ENCODE measurements around the gene KCTD16.

DNA sequence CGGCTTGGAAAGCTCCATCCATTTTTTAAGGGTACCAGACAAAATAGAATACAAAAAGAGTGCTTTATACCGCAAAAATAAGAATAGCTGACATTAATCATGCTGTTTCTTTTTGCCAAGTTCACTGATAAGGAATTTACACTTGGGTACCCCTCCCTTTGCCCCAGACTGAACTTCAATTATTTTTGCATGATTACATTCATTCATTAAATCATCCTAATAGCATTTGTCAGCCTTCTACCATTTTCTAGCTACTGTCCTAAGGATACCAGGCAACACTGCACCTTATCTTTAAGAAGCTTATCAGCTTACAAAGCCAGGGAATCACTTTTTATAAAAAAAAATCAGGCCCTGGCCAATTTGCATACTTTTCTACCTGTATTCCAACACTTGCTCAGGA is 48.6 kb upstream of the KCTD16 start:
- TF ChIP-seq, protein P1, sequence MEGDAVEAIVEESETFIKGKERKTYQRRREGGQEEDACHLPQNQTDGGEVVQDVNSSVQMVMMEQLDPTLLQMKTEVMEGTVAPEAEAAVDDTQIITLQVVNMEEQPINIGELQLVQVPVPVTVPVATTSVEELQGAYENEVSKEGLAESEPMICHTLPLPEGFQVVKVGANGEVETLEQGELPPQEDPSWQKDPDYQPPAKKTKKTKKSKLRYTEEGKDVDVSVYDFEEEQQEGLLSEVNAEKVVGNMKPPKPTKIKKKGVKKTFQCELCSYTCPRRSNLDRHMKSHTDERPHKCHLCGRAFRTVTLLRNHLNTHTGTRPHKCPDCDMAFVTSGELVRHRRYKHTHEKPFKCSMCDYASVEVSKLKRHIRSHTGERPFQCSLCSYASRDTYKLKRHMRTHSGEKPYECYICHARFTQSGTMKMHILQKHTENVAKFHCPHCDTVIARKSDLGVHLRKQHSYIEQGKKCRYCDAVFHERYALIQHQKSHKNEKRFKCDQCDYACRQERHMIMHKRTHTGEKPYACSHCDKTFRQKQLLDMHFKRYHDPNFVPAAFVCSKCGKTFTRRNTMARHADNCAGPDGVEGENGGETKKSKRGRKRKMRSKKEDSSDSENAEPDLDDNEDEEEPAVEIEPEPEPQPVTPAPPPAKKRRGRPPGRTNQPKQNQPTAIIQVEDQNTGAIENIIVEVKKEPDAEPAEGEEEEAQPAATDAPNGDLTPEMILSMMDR (IDR thresholded peaks at IDR 0.05), result no peak
- TF ChIP-seq ESRRA (IDR thresholded peaks at IDR 0.05; ENCODE audit: borderline replicate concordance, low read length) (no peak), POLR2A (IDR thresholded peaks at IDR 0.05; ENCODE audit: low read length) (no peak), SMC3 (IDR thresholded peaks at IDR 0.05) (no peak), ATOH8 (CRISPR knock-in tag; IDR thresholded peaks at IDR 0.05; ENCODE audit: low read depth) (no peak)
